ENCODE data around the gene ATAD3B. TPM values are rescaled to one million over a fixed set of nuclear protein-coding genes. Genes with fewer than 3 reads are reported as not detected.

ATAD3B gene
- total and polyA plus RNA-seq, 2 of the 13 experiments (the other 11 are each of a cell fraction or from before 2014, with no cell fraction given), result 9.6 to 31.1 TPM

DNA sequence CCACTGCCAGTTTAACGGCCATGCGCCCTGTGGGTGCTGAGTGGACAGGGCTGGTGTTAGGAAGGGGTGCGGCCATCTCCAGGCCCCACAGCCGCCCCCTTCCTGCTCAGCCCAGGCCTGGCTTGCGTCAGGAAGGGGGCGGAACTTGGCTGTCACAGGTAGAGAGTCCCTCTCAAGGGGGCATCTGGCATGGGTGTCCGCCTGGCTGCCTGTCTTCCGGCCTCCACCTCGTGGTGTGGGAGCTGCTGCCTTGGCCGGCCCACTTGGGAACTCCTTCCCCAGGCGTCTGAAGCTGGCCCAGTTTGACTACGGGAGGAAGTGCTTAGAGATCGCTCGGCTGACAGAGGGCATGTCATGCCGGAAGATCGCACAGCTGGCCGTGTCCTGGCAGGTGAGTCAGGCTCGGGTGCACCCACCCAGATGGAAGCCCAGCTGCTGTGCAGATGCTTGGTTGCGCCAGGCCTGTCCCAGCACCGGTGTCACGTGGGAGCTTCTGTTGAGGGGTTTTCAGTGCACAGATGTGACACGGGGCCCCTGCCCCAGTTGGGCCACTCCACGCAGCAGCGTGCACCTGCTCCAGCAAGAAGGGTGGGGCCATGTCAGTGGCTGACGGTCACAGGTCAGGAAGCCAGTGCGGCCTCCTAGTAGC, 9.1 kb upstream of the ATAD3B start (continued):
- TF ChIP-seq, protein P1, sequence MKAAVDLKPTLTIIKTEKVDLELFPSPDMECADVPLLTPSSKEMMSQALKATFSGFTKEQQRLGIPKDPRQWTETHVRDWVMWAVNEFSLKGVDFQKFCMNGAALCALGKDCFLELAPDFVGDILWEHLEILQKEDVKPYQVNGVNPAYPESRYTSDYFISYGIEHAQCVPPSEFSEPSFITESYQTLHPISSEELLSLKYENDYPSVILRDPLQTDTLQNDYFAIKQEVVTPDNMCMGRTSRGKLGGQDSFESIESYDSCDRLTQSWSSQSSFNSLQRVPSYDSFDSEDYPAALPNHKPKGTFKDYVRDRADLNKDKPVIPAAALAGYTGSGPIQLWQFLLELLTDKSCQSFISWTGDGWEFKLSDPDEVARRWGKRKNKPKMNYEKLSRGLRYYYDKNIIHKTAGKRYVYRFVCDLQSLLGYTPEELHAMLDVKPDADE (CRISPR knock-in tag; IDR thresholded peaks at IDR 0.05), result no peak
- peak; percentile 54; the same call in 1 of the 2 replicates for TF ChIP-seq POLR2G (IDR thresholded peaks at IDR 0.05; ENCODE audit: low read depth, low read length)
- TF ChIP-seq SMARCC2 (IDR thresholded peaks at IDR 0.05), result no peak
- TF ChIP-seq, protein P2, sequence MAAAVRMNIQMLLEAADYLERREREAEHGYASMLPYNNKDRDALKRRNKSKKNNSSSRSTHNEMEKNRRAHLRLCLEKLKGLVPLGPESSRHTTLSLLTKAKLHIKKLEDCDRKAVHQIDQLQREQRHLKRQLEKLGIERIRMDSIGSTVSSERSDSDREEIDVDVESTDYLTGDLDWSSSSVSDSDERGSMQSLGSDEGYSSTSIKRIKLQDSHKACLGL (CRISPR knock-in tag; IDR thresholded peaks at IDR 0.05), result peak; percentile 29; the same call in 1 of the 2 replicates
- TF ChIP-seq NPAS2 (CRISPR knock-in tag; IDR thresholded peaks at IDR 0.05; ENCODE audit: borderline replicate concordance), result no peak
- TF ChIP-seq EP300 (IDR thresholded peaks at IDR 0.05; ENCODE audit: low read depth in 2 of 2, low read length in 2 of 2), result no peak
- no peak for TF ChIP-seq EP300 (CRISPR knock-in tag; IDR thresholded peaks at IDR 0.05; ENCODE audit: borderline replicate concordance)
- TF ChIP-seq, protein P3, sequence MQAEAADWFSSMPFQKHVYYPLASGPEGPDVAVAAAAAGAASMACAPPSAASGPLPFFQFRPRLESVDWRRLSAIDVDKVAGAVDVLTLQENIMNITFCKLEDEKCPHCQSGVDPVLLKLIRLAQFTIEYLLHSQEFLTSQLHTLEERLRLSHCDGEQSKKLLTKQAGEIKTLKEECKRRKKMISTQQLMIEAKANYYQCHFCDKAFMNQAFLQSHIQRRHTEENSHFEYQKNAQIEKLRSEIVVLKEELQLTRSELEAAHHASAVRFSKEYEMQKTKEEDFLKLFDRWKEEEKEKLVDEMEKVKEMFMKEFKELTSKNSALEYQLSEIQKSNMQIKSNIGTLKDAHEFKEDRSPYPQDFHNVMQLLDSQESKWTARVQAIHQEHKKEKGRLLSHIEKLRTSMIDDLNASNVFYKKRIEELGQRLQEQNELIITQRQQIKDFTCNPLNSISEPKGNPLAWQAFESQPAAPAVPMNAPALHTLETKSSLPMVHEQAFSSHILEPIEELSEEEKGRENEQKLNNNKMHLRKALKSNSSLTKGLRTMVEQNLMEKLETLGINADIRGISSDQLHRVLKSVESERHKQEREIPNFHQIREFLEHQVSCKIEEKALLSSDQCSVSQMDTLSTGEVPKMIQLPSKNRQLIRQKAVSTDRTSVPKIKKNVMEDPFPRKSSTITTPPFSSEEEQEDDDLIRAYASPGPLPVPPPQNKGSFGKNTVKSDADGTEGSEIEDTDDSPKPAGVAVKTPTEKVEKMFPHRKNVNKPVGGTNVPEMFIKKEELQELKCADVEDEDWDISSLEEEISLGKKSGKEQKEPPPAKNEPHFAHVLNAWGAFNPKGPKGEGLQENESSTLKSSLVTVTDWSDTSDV (CRISPR knock-in tag; IDR thresholded peaks at IDR 0.05), result no peak
- TF ChIP-seq CREB1 (IDR thresholded peaks at IDR 0.05), result no peak
- TF ChIP-seq CREB1 (CRISPR knock-in tag; IDR thresholded peaks at IDR 0.05), result peak; percentile 66
- TF ChIP-seq BRCA1 (CRISPR knock-in tag; IDR thresholded peaks at IDR 0.05), result no peak
- TF ChIP-seq HOXA3 (CRISPR knock-in tag; IDR thresholded peaks at IDR 0.05), result no peak
- TF ChIP-seq, protein P4, sequence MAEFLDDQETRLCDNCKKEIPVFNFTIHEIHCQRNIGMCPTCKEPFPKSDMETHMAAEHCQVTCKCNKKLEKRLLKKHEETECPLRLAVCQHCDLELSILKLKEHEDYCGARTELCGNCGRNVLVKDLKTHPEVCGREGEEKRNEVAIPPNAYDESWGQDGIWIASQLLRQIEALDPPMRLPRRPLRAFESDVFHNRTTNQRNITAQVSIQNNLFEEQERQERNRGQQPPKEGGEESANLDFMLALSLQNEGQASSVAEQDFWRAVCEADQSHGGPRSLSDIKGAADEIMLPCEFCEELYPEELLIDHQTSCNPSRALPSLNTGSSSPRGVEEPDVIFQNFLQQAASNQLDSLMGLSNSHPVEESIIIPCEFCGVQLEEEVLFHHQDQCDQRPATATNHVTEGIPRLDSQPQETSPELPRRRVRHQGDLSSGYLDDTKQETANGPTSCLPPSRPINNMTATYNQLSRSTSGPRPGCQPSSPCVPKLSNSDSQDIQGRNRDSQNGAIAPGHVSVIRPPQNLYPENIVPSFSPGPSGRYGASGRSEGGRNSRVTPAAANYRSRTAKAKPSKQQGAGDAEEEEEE (CRISPR knock-in tag; IDR thresholded peaks at IDR 0.05; ENCODE audit: borderline replicate concordance), result no peak
- no peak for TF ChIP-seq ZNF501 (CRISPR knock-in tag; IDR thresholded peaks at IDR 0.05)
- no peak for TF ChIP-seq ARHGAP35 (CRISPR knock-in tag; IDR thresholded peaks at IDR 0.05; ENCODE audit: borderline replicate concordance)
- TF ChIP-seq ZNF841 (CRISPR knock-in tag; IDR thresholded peaks at IDR 0.05; ENCODE audit: borderline replicate concordance), result no peak
- TF ChIP-seq RARG (CRISPR knock-in tag; IDR thresholded peaks at IDR 0.05; ENCODE audit: low read depth), result no peak
- TF ChIP-seq, protein P5, sequence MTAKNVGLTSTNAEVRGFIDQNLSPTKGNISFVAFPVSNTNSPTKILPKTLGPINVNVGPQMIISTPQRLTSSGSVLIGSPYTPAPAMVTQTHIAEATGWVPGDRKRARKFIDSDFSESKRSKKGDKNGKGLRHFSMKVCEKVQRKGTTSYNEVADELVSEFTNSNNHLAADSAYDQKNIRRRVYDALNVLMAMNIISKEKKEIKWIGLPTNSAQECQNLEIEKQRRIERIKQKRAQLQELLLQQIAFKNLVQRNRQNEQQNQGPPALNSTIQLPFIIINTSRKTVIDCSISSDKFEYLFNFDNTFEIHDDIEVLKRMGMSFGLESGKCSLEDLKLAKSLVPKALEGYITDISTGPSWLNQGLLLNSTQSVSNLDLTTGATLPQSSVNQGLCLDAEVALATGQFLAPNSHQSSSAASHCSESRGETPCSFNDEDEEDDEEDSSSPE (CRISPR knock-in tag; IDR thresholded peaks at IDR 0.05), result 0 out of 2 replicates have a peak, but pooled peaks have one; percentile 25
- peak; percentile 74; the same call in 1 of the 2 replicates for TF ChIP-seq ZNF605 (CRISPR knock-in tag; IDR thresholded peaks at IDR 0.05)
- TF ChIP-seq, protein P6, sequence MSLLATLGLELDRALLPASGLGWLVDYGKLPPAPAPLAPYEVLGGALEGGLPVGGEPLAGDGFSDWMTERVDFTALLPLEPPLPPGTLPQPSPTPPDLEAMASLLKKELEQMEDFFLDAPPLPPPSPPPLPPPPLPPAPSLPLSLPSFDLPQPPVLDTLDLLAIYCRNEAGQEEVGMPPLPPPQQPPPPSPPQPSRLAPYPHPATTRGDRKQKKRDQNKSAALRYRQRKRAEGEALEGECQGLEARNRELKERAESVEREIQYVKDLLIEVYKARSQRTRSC (CRISPR knock-in tag; IDR thresholded peaks at IDR 0.05; ENCODE audit: low read depth), result no peak
- TF ChIP-seq GATAD1 (CRISPR knock-in tag; IDR thresholded peaks at IDR 0.05), result 0 out of 2 replicates have a peak, but pooled peaks have one; percentile 18
- TF ChIP-seq SMAD3 (CRISPR knock-in tag; IDR thresholded peaks at IDR 0.05), result no peak
